Endodermal cell (in vitro differentiated cells): ENCODE measurements around the gene C3orf85. TPM values are rescaled to one million over a fixed set of nuclear protein-coding genes. Genes with fewer than 3 reads are reported as not detected.

Source experiments
- DNase-seq: peaks from one replicate; pipeline ENCODE4 v3.0.0-alpha.2; 2017
- H3K27ac ChIP-seq: 2 replicates; pipeline ENCODE4 v1.5.1; 2013; ENCODE audit warnings: mild to moderate bottlenecking, low read depth, low read length, moderate library complexity
- H3K27me3 ChIP-seq: 2 replicates; pipeline ENCODE4 v1.6.1; 2013; ENCODE audit warnings: mild to moderate bottlenecking, low read length, moderate library complexity; ENCODE audit not compliant: insufficient read depth, control insufficient read depth, poor library complexity, severe bottlenecking
- H3K36me3 ChIP-seq: 2 replicates; pipeline ENCODE4 v1.7.0; 2013; ENCODE audit warnings: mild to moderate bottlenecking, low read length, moderate library complexity; ENCODE audit not compliant: control insufficient read depth, insufficient read depth
- H3K4me1 ChIP-seq: one replicate; pipeline ENCODE4 v1.7.0; 2013; ENCODE audit warnings: low read length; ENCODE audit not compliant: control insufficient read depth, insufficient read depth
- H3K4me3 ChIP-seq: 2 replicates; pipeline ENCODE4 v1.5.1; 2013; ENCODE audit warnings: mild to moderate bottlenecking, low read length, moderate library complexity
- H3K9ac ChIP-seq: 2 replicates; pipeline ENCODE4 v1.6.1; 2013; ENCODE audit warnings: mild to moderate bottlenecking, low read length, moderate library complexity; ENCODE audit not compliant: poor library complexity, severe bottlenecking; ENCODE audit errors: extremely low read depth
- H3K9me3 ChIP-seq: 2 replicates; pipeline ENCODE4 v1.6.1; 2013; ENCODE audit warnings: mild to moderate bottlenecking, low read length, moderate library complexity; ENCODE audit not compliant: control insufficient read depth
- H3K27ac Mint-ChIP-seq: 2 replicates; pipeline ENCODE4 v1.8.0; 2020; ENCODE audit warnings: mixed read lengths
- H3K27me3 Mint-ChIP-seq: 2 replicates; pipeline ENCODE4 v1.8.0; 2021; ENCODE audit warnings: mild to moderate bottlenecking, mixed read lengths; ENCODE audit not compliant: insufficient read depth
- H3K36me3 Mint-ChIP-seq: 2 replicates; pipeline ENCODE4 v1.8.0; 2020; ENCODE audit warnings: low read depth, mixed read lengths
- H3K4me1 Mint-ChIP-seq: 2 replicates; pipeline ENCODE4 v1.8.0; 2020; ENCODE audit warnings: mixed read lengths
- H3K4me3 Mint-ChIP-seq: 2 replicates; pipeline ENCODE4 v1.8.0; 2020; ENCODE audit warnings: mild to moderate bottlenecking, moderate library complexity, mixed read lengths
- H3K9me3 Mint-ChIP-seq: 2 replicates; pipeline ENCODE4 v1.8.0; 2020; ENCODE audit warnings: mild to moderate bottlenecking, mixed read lengths
- WGBS, 2 experiments: methylation state at CpG; one replicate each; pipeline versions ENCODE4 v1.1.5 to v1.1.7; 2013; ENCODE audit warnings: missing lambda C conversion rate in 2 of 2, mixed read lengths in 1 of 2; ENCODE audit not compliant: insufficient coverage in 1 of 2, insufficient read length in 1 of 2; 5-methylcytosine and 5-hydroxymethylcytosine counted together
- total RNA-seq, 2 donors: library from RNA; stranded (reverse); fragmentation: NEBNext Ultra II Directional in 1 of 2; extraction: Animal tissue kit (Norgen Biotek cat#: 25700) in 1 of 2; gene quantifications; 2 replicates in 1 of 2; 3 replicates in 1 of 2; pipeline ENCODE4 v1.2.1, GENCODE V29; 2021
- TF ChIP-seq, protein P1 (sequence below): fragments of 200-600 bp; sonication (generic); conservative IDR thresholded peaks from 2 replicates; pipeline ENCODE4 v1.5.0; 2021; ENCODE audit warnings: antibody characterized with exemption, mild to moderate bottlenecking

C3orf85 gene
- total RNA-seq, 2 donors from 2014 or later = not detected

DNA sequence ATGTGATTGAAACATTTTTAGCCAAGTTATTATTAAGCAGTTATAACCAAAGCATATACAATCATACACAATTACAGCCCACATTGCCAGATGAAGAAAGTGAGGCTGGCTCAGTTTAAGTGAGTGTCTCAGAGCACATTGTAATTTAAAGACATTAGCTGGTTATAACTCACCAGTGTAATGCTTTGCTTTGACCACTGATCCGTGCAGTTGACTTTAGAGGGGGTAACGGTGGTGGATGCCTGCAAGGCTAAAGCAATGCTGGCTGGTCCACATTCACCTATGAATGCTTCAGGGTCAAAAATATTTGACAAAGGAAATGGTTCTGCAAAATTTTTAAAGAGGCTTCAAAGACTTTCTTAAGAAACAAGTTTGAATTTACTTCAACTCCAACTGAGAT lies 1.2 kb downstream of the C3orf85 start:
- no peak for DNase-seq
- no peaks in the 10 kb centered on the region for H3K9me3 ChIP-seq
- Mint-ChIP-seq H3K9me3 (no peaks in the 10 kb centered on the region), H3K4me3 (no peak overlapping the region), H3K36me3 (no peaks in the 10 kb centered on the region), H3K27ac (no peak overlapping the region), H3K27me3 (no peaks in the 10 kb centered on the region), H3K4me1 (peaks cover 3% of the 10 kb centered on the region)
- 71 to 72% methylated on average over 2 of the region's 2 CpGs for WGBS, 2 experiments
- no peak overlapping the region for H3K4me3 ChIP-seq
- H3K27me3 ChIP-seq = no peaks in the 10 kb centered on the region
- no peak overlapping the region for H3K9ac ChIP-seq
- no peak overlapping the region for H3K27ac ChIP-seq
- TF ChIP-seq, protein P1, sequence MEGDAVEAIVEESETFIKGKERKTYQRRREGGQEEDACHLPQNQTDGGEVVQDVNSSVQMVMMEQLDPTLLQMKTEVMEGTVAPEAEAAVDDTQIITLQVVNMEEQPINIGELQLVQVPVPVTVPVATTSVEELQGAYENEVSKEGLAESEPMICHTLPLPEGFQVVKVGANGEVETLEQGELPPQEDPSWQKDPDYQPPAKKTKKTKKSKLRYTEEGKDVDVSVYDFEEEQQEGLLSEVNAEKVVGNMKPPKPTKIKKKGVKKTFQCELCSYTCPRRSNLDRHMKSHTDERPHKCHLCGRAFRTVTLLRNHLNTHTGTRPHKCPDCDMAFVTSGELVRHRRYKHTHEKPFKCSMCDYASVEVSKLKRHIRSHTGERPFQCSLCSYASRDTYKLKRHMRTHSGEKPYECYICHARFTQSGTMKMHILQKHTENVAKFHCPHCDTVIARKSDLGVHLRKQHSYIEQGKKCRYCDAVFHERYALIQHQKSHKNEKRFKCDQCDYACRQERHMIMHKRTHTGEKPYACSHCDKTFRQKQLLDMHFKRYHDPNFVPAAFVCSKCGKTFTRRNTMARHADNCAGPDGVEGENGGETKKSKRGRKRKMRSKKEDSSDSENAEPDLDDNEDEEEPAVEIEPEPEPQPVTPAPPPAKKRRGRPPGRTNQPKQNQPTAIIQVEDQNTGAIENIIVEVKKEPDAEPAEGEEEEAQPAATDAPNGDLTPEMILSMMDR = peak; percentile 31
- H3K36me3 ChIP-seq = no peaks in the 10 kb centered on the region
- no peaks in the 10 kb centered on the region for H3K4me1 ChIP-seq

DNA sequence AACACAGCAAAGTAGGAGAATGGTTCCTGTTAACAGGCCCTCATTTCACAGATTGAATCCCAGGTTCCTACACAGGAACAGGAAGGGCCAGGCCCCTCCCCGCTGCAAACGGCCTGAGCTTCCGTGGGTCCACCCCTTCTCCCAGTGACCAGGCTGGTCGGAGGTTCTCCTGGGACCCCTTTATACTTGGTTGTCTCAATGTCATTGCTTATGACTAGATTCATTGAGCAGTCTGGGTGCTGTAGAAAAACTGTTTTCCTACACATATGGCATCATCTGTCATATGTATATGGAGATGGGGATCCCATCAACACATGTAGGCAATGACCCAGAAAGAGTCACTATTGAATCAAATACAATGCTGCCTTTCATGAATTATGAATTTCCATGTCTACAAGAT lies 3.8 kb downstream of the C3orf85 start:
- Mint-ChIP-seq H3K4me1 (peaks cover 3% of the 10 kb centered on the region), H3K9me3 (no peaks in the 10 kb centered on the region), H3K36me3 (no peaks in the 10 kb centered on the region), H3K4me3 (no peak overlapping the region), H3K27ac (no peak overlapping the region), H3K27me3 (no peaks in the 10 kb centered on the region)
- H3K27ac ChIP-seq = no peak overlapping the region
- WGBS, 2 experiments = 91% methylated on average over 4 of the region's 4 CpGs; no CpG with 5 or more reads in 1 of the 2 experiments
- H3K36me3 ChIP-seq = no peaks in the 10 kb centered on the region
- TF ChIP-seq, protein P1 = no peak
- no peaks in the 10 kb centered on the region for H3K9me3 ChIP-seq
- H3K9ac ChIP-seq = no peak overlapping the region
- no peak for DNase-seq
- no peak overlapping the region for H3K4me3 ChIP-seq
- H3K27me3 ChIP-seq = no peaks in the 10 kb centered on the region
- no peaks in the 10 kb centered on the region for H3K4me1 ChIP-seq

DNA sequence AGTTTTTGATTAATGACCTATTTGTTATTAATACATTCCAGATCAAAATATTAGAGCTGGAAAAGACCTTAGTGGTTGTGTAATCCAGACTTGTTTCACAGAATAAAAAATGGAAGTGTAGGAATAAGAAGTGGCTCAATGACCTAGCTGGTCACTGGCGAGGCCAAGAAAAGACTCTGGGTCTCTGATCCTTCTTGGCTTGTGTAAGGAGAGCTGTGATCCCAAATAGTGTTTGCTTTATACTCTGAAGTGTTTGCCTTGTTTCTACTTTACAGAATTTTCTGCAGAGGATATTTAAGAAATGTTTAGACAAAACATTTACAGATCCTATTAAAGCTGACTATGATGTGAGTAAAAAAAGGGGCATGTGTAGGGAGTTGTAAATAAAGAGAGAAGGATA lies 7.1 kb downstream of the C3orf85 start:
- Histone ChIP-seq H3K4me3 (no peak overlapping the region), H3K27me3 (no peaks in the 10 kb centered on the region), H3K9me3 (no peaks in the 10 kb centered on the region), H3K9ac (no peak overlapping the region), H3K36me3 (no peaks in the 10 kb centered on the region), H3K27ac (no peak overlapping the region), H3K4me1 (no peaks in the 10 kb centered on the region)
- Mint-ChIP-seq H3K36me3 (no peaks in the 10 kb centered on the region), H3K4me1 (peaks cover 3% of the 10 kb centered on the region), H3K27ac (no peak overlapping the region), H3K9me3 (no peaks in the 10 kb centered on the region), H3K4me3 (no peak overlapping the region), H3K27me3 (no peaks in the 10 kb centered on the region)
- no peak for DNase-seq
- TF ChIP-seq, protein P1 = no peak
- WGBS, 2 experiments = 91 to 100% methylated on average over 1 of the region's 1 CpG
